ENCODE measurements around the gene MAOB. TPM values are rescaled to one million over a fixed set of nuclear protein-coding genes. Genes with fewer than 3 reads are reported as not detected.

The MAOB gene
- polyA plus RNA-seq, 1 experiment, result not detected

DNA sequence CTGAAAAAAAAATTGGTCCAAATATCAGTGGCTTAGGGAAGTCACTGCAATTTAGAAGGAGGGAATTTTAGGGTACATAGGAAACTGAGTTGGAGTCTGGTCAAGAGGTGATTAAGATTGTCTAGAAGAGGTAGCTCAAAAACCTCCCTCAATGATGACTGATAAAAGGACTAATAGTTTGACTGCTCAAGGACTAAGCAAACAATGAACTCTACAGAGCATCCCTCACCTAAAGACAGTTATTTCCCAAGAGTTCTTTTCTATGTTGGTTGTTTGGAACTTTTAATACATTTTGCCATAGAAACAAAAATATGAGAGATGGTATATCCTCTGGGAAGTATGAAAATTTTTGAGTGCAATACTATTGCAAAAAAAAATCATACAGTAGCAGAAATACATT, 35.7 kb downstream of the MAOB start:
- CTCF ChIA-PET, result no interaction called here
- Histone ChIP-seq H3K27me3 (ENCODE audit: control insufficient read depth, insufficient read depth, low read length) (no peaks in the 10 kb centered on the region), H3K4me3 (ENCODE audit: low read depth, low read length) (no peak overlapping the region), H3K36me3 (ENCODE audit: control insufficient read depth, insufficient read depth, low read length) (no peaks in the 10 kb centered on the region)
- POLR2A ChIA-PET, result no interaction called here
- TF ChIP-seq, protein P1, sequence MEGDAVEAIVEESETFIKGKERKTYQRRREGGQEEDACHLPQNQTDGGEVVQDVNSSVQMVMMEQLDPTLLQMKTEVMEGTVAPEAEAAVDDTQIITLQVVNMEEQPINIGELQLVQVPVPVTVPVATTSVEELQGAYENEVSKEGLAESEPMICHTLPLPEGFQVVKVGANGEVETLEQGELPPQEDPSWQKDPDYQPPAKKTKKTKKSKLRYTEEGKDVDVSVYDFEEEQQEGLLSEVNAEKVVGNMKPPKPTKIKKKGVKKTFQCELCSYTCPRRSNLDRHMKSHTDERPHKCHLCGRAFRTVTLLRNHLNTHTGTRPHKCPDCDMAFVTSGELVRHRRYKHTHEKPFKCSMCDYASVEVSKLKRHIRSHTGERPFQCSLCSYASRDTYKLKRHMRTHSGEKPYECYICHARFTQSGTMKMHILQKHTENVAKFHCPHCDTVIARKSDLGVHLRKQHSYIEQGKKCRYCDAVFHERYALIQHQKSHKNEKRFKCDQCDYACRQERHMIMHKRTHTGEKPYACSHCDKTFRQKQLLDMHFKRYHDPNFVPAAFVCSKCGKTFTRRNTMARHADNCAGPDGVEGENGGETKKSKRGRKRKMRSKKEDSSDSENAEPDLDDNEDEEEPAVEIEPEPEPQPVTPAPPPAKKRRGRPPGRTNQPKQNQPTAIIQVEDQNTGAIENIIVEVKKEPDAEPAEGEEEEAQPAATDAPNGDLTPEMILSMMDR (IDR thresholded peaks at IDR 0.05; ENCODE audit: insufficient read depth, low read depth, low read length), result no peak
- no peak for DNase-seq (ENCODE audit: low read depth)

DNA sequence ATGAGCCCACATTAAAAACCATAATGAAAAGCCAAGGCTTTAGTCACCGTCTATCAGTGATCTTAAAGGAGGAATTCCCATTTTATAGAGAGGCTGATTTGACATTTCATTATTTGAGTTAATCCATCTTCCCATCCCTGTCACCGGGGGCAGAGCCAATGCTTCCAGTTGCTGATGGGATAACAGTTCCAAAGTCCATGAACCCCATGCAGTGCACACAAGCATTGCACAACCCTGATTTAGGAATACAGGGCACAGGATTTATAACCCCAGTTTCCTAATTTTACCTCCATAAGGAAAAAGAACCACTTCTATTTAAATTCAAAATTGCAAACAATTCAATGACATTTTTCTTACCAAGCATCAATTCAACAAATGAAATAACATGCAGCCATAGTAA, 36.5 kb downstream of the MAOB start:
- POLR2A ChIA-PET, result no interaction called here
- no peak overlapping the region for H3K4me3 ChIP-seq (ENCODE audit: low read depth, low read length)
- CTCF ChIA-PET, result no interaction called here
- TF ChIP-seq, protein P1 (IDR thresholded peaks at IDR 0.05; ENCODE audit: insufficient read depth, low read depth, low read length), result no peak
- no peaks in the 10 kb centered on the region for H3K36me3 ChIP-seq (ENCODE audit: control insufficient read depth, insufficient read depth, low read length)
- DNase-seq (ENCODE audit: low read depth), result no peak
- H3K27me3 ChIP-seq (ENCODE audit: control insufficient read depth, insufficient read depth, low read length), result no peaks in the 10 kb centered on the region

DNA sequence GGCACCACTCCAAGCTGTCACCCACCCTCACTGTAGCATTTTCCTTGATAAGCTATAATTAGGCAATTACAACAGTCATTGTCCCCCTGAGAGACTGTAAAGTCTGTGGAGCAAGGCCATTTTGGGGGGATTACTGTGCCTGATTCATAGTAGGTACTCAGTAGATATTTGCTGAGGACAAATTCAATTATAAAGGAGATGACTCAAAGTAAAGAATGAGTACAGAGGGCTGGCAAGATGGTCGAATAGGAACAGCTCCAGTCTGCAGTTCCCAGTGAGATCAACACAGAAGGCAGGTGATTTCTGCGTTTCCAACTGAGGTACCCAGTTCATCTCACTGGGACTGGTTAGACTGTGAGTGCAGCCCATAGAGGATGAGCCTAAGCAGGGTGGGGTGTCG, 42.0 kb downstream of the MAOB start:
- ChIA-PET CTCF (no interaction called here), POLR2A (no interaction called here)
- no peak for DNase-seq (ENCODE audit: low read depth)
- H3K27me3 ChIP-seq (ENCODE audit: control insufficient read depth, insufficient read depth, low read length), result no peaks in the 10 kb centered on the region
- no peak overlapping the region for H3K4me3 ChIP-seq (ENCODE audit: low read depth, low read length)
- TF ChIP-seq, protein P1 (IDR thresholded peaks at IDR 0.05; ENCODE audit: insufficient read depth, low read depth, low read length), result no peak
- no peaks in the 10 kb centered on the region for H3K36me3 ChIP-seq (ENCODE audit: control insufficient read depth, insufficient read depth, low read length)

- Histone ChIP-seq H3K27me3 (ENCODE audit: control insufficient read depth, insufficient read depth, low read length) (no peaks in the 10 kb centered on the region), H3K4me3 (ENCODE audit: low read depth, low read length) (no peak overlapping the region), H3K36me3 (ENCODE audit: control insufficient read depth, insufficient read depth, low read length) (no peaks in the 10 kb centered on the region)
- ChIA-PET CTCF (interaction anchor here (1.6 kb wide), 1 partner anchor 102 kb away, joined by 4 read pairs; no protein-coding TSS in a partner anchor), POLR2A (no interaction called here)
- TF ChIP-seq, protein P1 (IDR thresholded peaks at IDR 0.05; ENCODE audit: insufficient read depth, low read depth, low read length), result peak; percentile 48; the same call in 1 of the 2 replicates
- no peak for DNase-seq (ENCODE audit: low read depth)
These were observed 45.6 kb downstream of the MAOB start for GRCh38 chrX:43836435-43837184.

DNA sequence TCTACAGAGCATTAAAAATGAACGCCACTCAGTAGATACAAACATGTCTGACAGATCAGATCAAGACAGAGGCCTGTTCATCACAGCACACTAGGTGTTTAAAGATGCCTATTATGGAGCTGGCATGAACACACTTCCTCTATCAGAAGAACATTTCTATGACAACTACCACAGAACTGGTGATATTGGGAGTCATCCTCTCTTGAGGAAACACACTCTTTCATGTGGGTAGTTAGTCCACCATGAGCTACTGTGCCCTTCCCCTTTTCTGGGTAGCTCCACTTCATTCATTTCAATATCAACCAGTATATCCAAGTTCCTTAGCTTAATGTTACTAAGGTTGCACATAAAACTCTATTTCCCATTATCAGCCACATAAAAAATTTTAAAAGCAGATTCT, 46.7 kb downstream of the MAOB start:
- POLR2A ChIA-PET, result no interaction called here
- CTCF ChIA-PET, result interaction anchor here (0.6 to 1.6 kb wide), 2 partner anchors 103 to 411 kb away, joined by 3 to 4 read pairs; no protein-coding TSS in a partner anchor

More for the DNA sequence above, 46.7 kb downstream of the MAOB start:
- Histone ChIP-seq H3K27me3 (ENCODE audit: control insufficient read depth, insufficient read depth, low read length) (no peaks in the 10 kb centered on the region), H3K4me3 (ENCODE audit: low read depth, low read length) (no peak overlapping the region), H3K36me3 (ENCODE audit: control insufficient read depth, insufficient read depth, low read length) (no peaks in the 10 kb centered on the region)
- DNase-seq (ENCODE audit: low read depth), result no peak
- TF ChIP-seq, protein P1 (IDR thresholded peaks at IDR 0.05; ENCODE audit: insufficient read depth, low read depth, low read length), result no peak

All from BJ (cell line).